ENCODE results near the gene HTR2A. TPM values are rescaled to one million over a fixed set of nuclear protein-coding genes. Genes with fewer than 3 reads are reported as not detected.

Gene HTR2A
- polyA plus RNA-seq, 1 donor (not counting 4 experiments of a cell fraction or from before 2014, with no cell fraction given): not detected

- dilution Hi-C loops (cut with MboI; ENCODE audit: extremely low pct_ligation_motif_present, low sequenced_read_pairs): no loop called here
- Histone ChIP-seq H2AFZ (ENCODE audit: control insufficient read depth, low read length) (no peak overlapping the region), H4K20me1 (ENCODE audit: control insufficient read depth, extremely low read depth, insufficient read depth, low read length) (no peaks in the 10 kb centered on the region), H3K4me2 (ENCODE audit: control insufficient read depth, extremely low read depth, insufficient read depth, low read depth, low read length) (no peak overlapping the region), H3K79me2 (ENCODE audit: control insufficient read depth, insufficient read depth, low read length) (no peaks in the 10 kb centered on the region), H3K9me1 (ENCODE audit: control insufficient read depth, extremely low read depth, insufficient read depth, low read length) (no peaks in the 10 kb centered on the region), H3K36me3 (ENCODE audit: control insufficient read depth in 2 of 2, extremely low read depth in 1 of 2, insufficient read depth in 2 of 2, low read length in 2 of 2) (no peaks in the 10 kb centered on the region), H3K27me3 (ENCODE audit: control insufficient read depth, extremely low read depth, insufficient read depth, low read length) (no peaks in the 10 kb centered on the region), H3K4me1 (ENCODE audit: control insufficient read depth, extremely low read depth, insufficient read depth, low read length) (no peaks in the 10 kb centered on the region), H3K4me3 (ENCODE audit: control insufficient read depth in 2 of 3, extremely low read depth in 1 of 3, insufficient read depth in 2 of 3, low read depth in 1 of 3, low read length in 3 of 3) (no peak overlapping the region), H3K9me3 (ENCODE audit: control insufficient read depth, low read depth, low read length) (no peaks in the 10 kb centered on the region), H3K9ac (ENCODE audit: control insufficient read depth, extremely low read depth, insufficient read depth, low read length) (no peak overlapping the region), H3K27ac (ENCODE audit: control insufficient read depth, insufficient read depth, low read length) (no peak overlapping the region)
- DNase-seq (ENCODE audit: low read depth, low spot score): no peak
- no peak for TF ChIP-seq CTCF (optimal IDR thresholded peaks at IDR 0.05 in 1 of 3, IDR thresholded peaks at IDR 0.05 in 1 of 3, conservative IDR thresholded peaks at IDR 0.05 in 1 of 3; ENCODE audit: extremely low read depth in 1 of 3, insufficient read depth in 2 of 3, low read length in 3 of 3)
- TF ChIP-seq EZH2 (IDR thresholded peaks at IDR 0.05; ENCODE audit: low read length): no peak
- FAIRE-seq: no peak
Measured at GRCh38 chr13:46868091-46868490, 28.8 kb downstream of the HTR2A start.

GRCh38 chr13:46866150-46866549 is 30.7 kb downstream of the HTR2A start:
- Histone ChIP-seq H3K4me2 (ENCODE audit: control insufficient read depth, extremely low read depth, insufficient read depth, low read depth, low read length) (no peak overlapping the region), H3K79me2 (ENCODE audit: control insufficient read depth, insufficient read depth, low read length) (no peaks in the 10 kb centered on the region), H3K9me3 (ENCODE audit: control insufficient read depth, low read depth, low read length) (no peaks in the 10 kb centered on the region), H3K9me1 (ENCODE audit: control insufficient read depth, extremely low read depth, insufficient read depth, low read length) (no peaks in the 10 kb centered on the region), H2AFZ (ENCODE audit: control insufficient read depth, low read length) (peak overlapping the region; percentile 76), H3K4me3 (ENCODE audit: control insufficient read depth in 2 of 3, extremely low read depth in 1 of 3, insufficient read depth in 2 of 3, low read depth in 1 of 3, low read length in 3 of 3) (no peak overlapping the region), H3K27ac (ENCODE audit: control insufficient read depth, insufficient read depth, low read length) (no peak overlapping the region), H3K36me3 (ENCODE audit: control insufficient read depth in 2 of 2, extremely low read depth in 1 of 2, insufficient read depth in 2 of 2, low read length in 2 of 2) (no peaks in the 10 kb centered on the region), H3K27me3 (ENCODE audit: control insufficient read depth, extremely low read depth, insufficient read depth, low read length) (no peaks in the 10 kb centered on the region), H4K20me1 (ENCODE audit: control insufficient read depth, extremely low read depth, insufficient read depth, low read length) (no peaks in the 10 kb centered on the region), H3K4me1 (ENCODE audit: control insufficient read depth, extremely low read depth, insufficient read depth, low read length) (no peaks in the 10 kb centered on the region), H3K9ac (ENCODE audit: control insufficient read depth, extremely low read depth, insufficient read depth, low read length) (no peak overlapping the region)
- FAIRE-seq (peak; percentile 23), DNase-seq (ENCODE audit: low read depth, low spot score) (peak; percentile 2)
- TF ChIP-seq CTCF (optimal IDR thresholded peaks at IDR 0.05 in 1 of 3, IDR thresholded peaks at IDR 0.05 in 1 of 3, conservative IDR thresholded peaks at IDR 0.05 in 1 of 3; ENCODE audit: extremely low read depth in 1 of 3, insufficient read depth in 2 of 3, low read length in 3 of 3) (no peak), EZH2 (IDR thresholded peaks at IDR 0.05; ENCODE audit: low read length) (no peak)
- dilution Hi-C loops (cut with MboI; ENCODE audit: extremely low pct_ligation_motif_present, low sequenced_read_pairs): no loop called here
